ENCODE data around the gene DSC1.

Gene DSC1

GRCh38 chr18:31102941-31103340, 59.7 kb downstream of the DSC1 start:
- peak; percentile 9 for DNase-seq

- DNase-seq, result no peak
These were observed 60.5 kb downstream of the DSC1 start, which contains the start of gene DSC2 for GRCh38 chr18:31102025-31102684. Gene DSC2 (minus strand): TSS chr18:31102421. CDS start chr18:31101971, 450 bp downstream.

- DNase-seq, result peak; percentile 86
These were observed 61.3 kb downstream of the DSC1 start for GRCh38 chr18:31101183-31102024.

- DNase-seq, result no peak
These were observed 62.0 kb downstream of the DSC1 start for GRCh38 chr18:31100436-31101182.

- no peak for DNase-seq
These were observed 63.0 kb downstream of the DSC1 start for GRCh38 chr18:31099450-31100230.

GRCh38 chr18:31098878-31099277, 63.8 kb downstream of the DSC1 start:
- DNase-seq, result peak; percentile 7

- no peak for DNase-seq
These were observed 65.0 kb downstream of the DSC1 start for GRCh38 chr18:31097666-31098065.

- no peak for DNase-seq
These were observed 68.8 kb downstream of the DSC1 start for GRCh38 chr18:31093880-31094279.

- no peak for DNase-seq
These were observed 69.4 kb downstream of the DSC1 start for GRCh38 chr18:31093294-31093693.

- peak; percentile 16 for DNase-seq
These were observed 71.3 kb downstream of the DSC1 start for GRCh38 chr18:31091350-31091749.

GRCh38 chr18:31088532-31088931, 74.1 kb downstream of the DSC1 start:
- DNase-seq, result no peak

GRCh38 chr18:31079973-31080372, 82.7 kb downstream of the DSC1 start:
- no peak for DNase-seq

Data from OCI-M1 (cell line).